IgD-negative memory B cell (primary cell): Measurements from ENCODE around the gene ATP7A. TPM values are rescaled to one million over a fixed set of nuclear protein-coding genes. Genes with fewer than 3 reads are reported as not detected.
"Not testable (repeated sequence)": the region's sequence is repeated elsewhere in the genome, so short reads cannot be mapped to it uniquely, and the experiment has no call there.

Experiments used
- H3K27ac Mint-ChIP-seq, 3 donors: one replicate each; pipeline ENCODE4 v1.8.0; 2020 to 2022; ENCODE audit warnings: mild to moderate bottlenecking in 3 of 3, mixed read lengths in 3 of 3, moderate library complexity in 1 of 3
- H3K27me3 Mint-ChIP-seq: one replicate; pipeline ENCODE4 v1.8.0; 2021; ENCODE audit warnings: mixed read lengths
- H3K36me3 Mint-ChIP-seq: one replicate; pipeline ENCODE4 v1.8.0; 2020; ENCODE audit warnings: mild to moderate bottlenecking, mixed read lengths
- H3K4me1 Mint-ChIP-seq, 3 donors: one replicate each; pipeline ENCODE4 v1.8.0; 2020 to 2022; ENCODE audit warnings: mixed read lengths in 3 of 3, mild to moderate bottlenecking in 1 of 3
- H3K4me3 Mint-ChIP-seq, 4 donors: one replicate each; pipeline ENCODE4 v1.8.0; 2020 to 2022; ENCODE audit warnings: mild to moderate bottlenecking in 4 of 4, mixed read lengths in 4 of 4, moderate library complexity in 3 of 4
- H3K9me3 Mint-ChIP-seq, 3 donors: one replicate each; pipeline ENCODE4 v1.8.0; 2020 to 2021; ENCODE audit warnings: mixed read lengths in 3 of 3, mild to moderate bottlenecking in 1 of 3
- polyA plus RNA-seq: library from polyadenylated mRNA; unstranded; fragments of 300-500 nt; fragmentation: Illumina TruSeq; gene quantifications from one replicate; pipeline ENCODE4 v1.2.3, GENCODE V29; 2021

The ATP7A gene
- polyA plus RNA-seq, 1 donor from 2014 or later: 4.1 TPM

DNA sequence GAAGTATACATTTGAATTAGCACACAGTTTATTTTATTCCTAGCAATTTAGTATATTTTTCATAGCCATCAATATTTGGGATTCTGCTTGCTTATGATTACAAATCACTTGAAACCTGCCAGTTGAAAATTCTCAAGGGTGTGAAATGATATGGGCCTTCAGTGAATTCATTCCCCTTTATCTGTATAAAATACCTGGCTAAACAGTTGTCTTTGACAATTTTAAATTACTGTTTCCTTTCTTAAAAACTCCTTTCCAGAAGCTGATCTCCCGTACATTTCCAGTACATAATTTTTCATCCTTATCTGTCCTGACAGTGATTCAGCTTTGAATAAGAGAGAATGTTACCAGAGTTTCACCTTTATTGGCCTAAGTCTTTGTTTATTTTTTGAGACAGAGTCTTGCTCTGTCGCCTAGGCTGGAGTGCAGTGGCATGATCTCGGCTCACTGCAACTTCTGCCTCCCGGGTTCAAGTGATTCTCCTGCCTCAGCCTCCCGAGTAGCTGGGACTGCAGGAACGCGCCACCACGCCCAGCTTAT, 13.9 kb downstream of the ATP7A start:
- Mint-ChIP-seq H3K27me3 (no peaks in the 10 kb centered on the region), H3K4me1 (peaks cover 4 to 7% (median 4%) of the 10 kb centered on the region in 3 donors), H3K36me3 (peaks cover 1% of the 10 kb centered on the region), H3K4me3 (no peak overlapping the region), H3K27ac (no peak overlapping the region), H3K9me3 (peaks cover 0 to 2% (median 0%) of the 10 kb centered on the region in 3 donors)

GRCh38 chrX:77925764-77926163, 15.3 kb downstream of the ATP7A start:
- Mint-ChIP-seq H3K27ac (no peak overlapping the region), H3K27me3 (no peaks in the 10 kb centered on the region), H3K36me3 (peaks cover 1% of the 10 kb centered on the region), H3K4me1 (peaks cover 3 to 4% (median 4%) of the 10 kb centered on the region in 3 donors), H3K9me3 (no peaks in the 10 kb centered on the region), H3K4me3 (no peak overlapping the region)

DNA sequence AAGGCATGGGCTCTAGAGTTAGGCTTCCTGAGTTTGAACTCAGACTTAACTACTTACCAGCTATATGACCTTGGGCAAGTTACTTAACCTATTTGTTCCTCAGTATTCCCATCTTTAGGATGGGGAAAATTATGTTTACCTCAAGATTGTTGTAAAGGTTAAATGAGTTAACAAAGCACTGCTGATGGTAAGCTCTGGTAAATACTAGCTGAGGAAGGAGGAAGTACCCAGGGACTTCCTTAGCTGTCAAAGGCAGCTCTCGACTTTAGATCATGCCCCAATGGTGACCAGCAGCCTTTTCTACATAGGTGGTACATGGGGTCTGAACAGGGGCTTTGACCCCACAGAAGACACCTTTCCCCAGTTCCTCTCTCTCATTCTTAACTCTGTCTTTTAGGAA, 20.1 kb downstream of the ATP7A start:
- H3K27ac Mint-ChIP-seq: no peak overlapping the region
- H3K4me1 Mint-ChIP-seq: peaks cover 0 to 4% (median 0%) of the 10 kb centered on the region in 3 donors
- peaks cover 1% of the 10 kb centered on the region for H3K36me3 Mint-ChIP-seq
- no peaks in the 10 kb centered on the region for H3K9me3 Mint-ChIP-seq
- H3K27me3 Mint-ChIP-seq: no peaks in the 10 kb centered on the region
- no peak overlapping the region for H3K4me3 Mint-ChIP-seq

- Mint-ChIP-seq H3K4me3 (no peak overlapping the region), H3K27ac (no peak overlapping the region), H3K4me1 (no peaks in the 10 kb centered on the region), H3K36me3 (no peaks in the 10 kb centered on the region), H3K27me3 (no peaks in the 10 kb centered on the region), H3K9me3 (no peaks in the 10 kb centered on the region)
Observed at GRCh38 chrX:77935886-77936285, 25.4 kb downstream of the ATP7A start.

GRCh38 chrX:77936299-77936698, 25.8 kb downstream of the ATP7A start:
- Mint-ChIP-seq H3K4me1 (no peaks in the 10 kb centered on the region), H3K27me3 (no peaks in the 10 kb centered on the region), H3K27ac (no peak overlapping the region), H3K4me3 (no peak overlapping the region), H3K9me3 (no peaks in the 10 kb centered on the region), H3K36me3 (no peaks in the 10 kb centered on the region)

DNA sequence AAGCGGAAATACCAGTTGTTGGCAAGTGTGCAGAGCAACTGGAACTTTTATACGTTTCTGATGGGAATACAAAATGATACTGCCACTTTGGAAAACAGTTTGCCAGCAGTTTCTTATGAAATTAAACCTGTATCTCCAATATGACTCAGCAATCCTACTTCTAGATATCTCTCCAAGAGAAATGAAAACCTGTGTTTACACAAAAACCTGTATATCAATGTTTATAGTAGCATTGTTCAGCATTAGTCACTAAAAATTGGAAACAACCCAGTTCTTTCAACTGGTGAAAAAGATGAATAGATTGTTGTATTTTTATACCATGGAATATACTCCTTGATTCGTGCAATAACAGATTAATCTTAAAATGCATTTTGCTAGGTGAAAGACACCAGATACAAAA, 26.8 kb downstream of the ATP7A start:
- H3K27me3 Mint-ChIP-seq: no peaks in the 10 kb centered on the region
- no peaks in the 10 kb centered on the region for H3K36me3 Mint-ChIP-seq
- no peak overlapping the region for H3K4me3 Mint-ChIP-seq
- no peaks in the 10 kb centered on the region for H3K9me3 Mint-ChIP-seq
- peaks cover 0 to 3% (median 1%) of the 10 kb centered on the region in 3 donors for H3K4me1 Mint-ChIP-seq
- H3K27ac Mint-ChIP-seq: no peak overlapping the region

DNA sequence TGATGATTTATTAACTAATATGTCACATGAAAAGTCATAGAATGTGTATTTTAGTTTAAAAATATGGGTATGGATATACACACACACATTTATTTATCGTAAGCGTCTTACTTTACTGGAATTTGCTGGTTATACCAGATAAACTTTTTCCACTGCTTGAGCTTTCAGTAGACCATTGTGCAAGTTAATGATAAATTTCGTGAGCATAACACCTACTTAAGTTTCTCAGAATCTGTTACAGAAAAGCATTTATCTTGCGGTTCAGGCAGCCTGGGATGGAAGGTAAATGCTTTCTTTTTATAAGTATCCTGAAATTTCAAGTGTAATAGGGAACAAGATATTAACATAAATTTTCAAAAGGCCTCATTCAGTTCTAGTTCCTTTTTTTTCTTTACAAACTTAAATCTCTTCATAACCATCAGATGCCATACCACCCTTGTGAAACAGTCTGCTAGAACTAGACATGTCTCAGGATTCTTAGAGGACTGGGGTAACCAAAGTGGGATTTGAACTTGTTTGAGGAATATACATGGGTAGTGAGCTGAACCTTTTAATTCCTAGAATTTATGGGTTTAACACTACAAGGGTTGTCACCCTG, 27.7 kb downstream of the ATP7A start:
- no peaks in the 10 kb centered on the region for H3K36me3 Mint-ChIP-seq
- no peak overlapping the region for H3K27ac Mint-ChIP-seq
- no peak overlapping the region for H3K4me3 Mint-ChIP-seq
- H3K9me3 Mint-ChIP-seq: no peaks in the 10 kb centered on the region
- peaks cover 3 to 5% (median 4%) of the 10 kb centered on the region in 3 donors for H3K4me1 Mint-ChIP-seq
- H3K27me3 Mint-ChIP-seq: no peaks in the 10 kb centered on the region

DNA sequence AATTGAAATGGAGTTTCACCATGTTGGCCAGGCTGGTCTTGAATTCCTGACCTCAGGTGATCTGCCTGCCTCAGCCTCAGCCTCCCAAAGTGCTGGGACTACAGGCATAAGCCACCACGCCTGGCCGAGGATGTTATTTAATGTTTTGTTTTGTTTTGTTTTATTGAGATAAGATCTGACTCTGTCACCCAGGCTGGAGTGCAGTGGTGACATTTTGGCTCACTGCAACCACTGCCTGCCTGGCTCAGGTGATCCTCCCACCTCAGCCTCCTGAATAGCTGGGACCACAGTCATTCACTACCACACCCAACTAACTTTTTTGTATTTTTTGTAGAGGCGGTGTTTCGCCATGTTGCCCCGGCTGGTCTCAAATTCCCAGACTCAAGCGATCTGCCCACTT, 34.5 kb downstream of the ATP7A start:
- not testable (repeated sequence) for H3K4me3 Mint-ChIP-seq

GRCh38 chrX:77945910-77946545, 35.5 kb downstream of the ATP7A start:
- H3K4me3 Mint-ChIP-seq: no peak overlapping the region
- H3K36me3 Mint-ChIP-seq: peaks cover 2% of the 10 kb centered on the region
- H3K9me3 Mint-ChIP-seq: no peaks in the 10 kb centered on the region
- H3K27me3 Mint-ChIP-seq: no peaks in the 10 kb centered on the region
- peaks cover 5 to 7% (median 6%) of the 10 kb centered on the region in 3 donors for H3K4me1 Mint-ChIP-seq
- H3K27ac Mint-ChIP-seq: no peak overlapping the region

More for the DNA sequence above, 34.5 kb downstream of the ATP7A start:
- not testable (repeated sequence) for H3K9me3 Mint-ChIP-seq, H3K27me3 Mint-ChIP-seq, H3K27ac Mint-ChIP-seq, H3K36me3 Mint-ChIP-seq, H3K4me1 Mint-ChIP-seq

GRCh38 chrX:77946571-77946970, 36.1 kb downstream of the ATP7A start:
- Mint-ChIP-seq H3K36me3 (peaks cover 2% of the 10 kb centered on the region), H3K27me3 (no peaks in the 10 kb centered on the region), H3K4me1 (peaks cover 6 to 7% (median 7%) of the 10 kb centered on the region in 3 donors), H3K27ac (no peak overlapping the region), H3K9me3 (no peaks in the 10 kb centered on the region), H3K4me3 (no peak overlapping the region)

DNA sequence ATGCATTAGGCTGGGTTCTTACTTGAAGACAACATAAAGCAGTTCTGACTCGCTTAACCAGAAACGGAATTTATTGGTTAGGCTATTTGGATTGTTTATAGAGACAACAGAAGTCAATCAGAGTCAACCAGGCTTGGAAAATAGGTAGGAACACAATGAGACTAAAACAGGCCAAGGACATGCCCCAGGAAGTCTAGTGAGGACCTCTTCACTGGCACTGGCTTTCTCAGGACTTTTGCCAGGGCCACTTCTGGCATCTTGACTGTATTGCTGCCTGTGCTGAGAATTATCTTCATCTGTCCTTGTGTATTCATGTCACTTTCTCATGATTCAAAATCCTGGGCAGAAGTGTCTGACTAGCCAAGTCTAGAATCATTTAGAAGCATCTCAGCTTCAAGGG, 39.3 kb downstream of the ATP7A start:
- Mint-ChIP-seq H3K36me3 (peaks cover 2% of the 10 kb centered on the region), H3K27me3 (no peaks in the 10 kb centered on the region), H3K4me1 (peaks cover 0 to 5% (median 4%) of the 10 kb centered on the region in 3 donors), H3K4me3 (no peak overlapping the region), H3K9me3 (no peaks in the 10 kb centered on the region), H3K27ac (no peak overlapping the region)

DNA sequence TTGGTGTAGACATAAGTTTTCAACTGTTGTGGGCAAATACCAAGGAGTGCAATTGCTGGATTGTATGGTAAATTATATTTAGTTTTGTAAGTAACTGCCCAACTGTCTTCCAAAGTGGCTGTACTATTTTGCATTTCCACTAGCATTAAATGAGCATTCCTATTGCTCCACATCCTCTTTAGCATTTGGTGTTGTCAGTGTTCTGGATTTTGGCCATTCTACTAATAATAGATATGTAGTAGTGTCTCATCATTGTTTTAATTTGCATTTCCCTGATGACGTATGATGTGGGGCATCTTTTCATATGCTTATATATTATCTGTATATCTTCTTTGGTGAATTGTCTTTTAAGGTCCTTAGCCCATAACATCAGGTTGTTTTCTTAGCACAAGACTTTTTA, 41.7 kb downstream of the ATP7A start:
- Mint-ChIP-seq H3K9me3 (peaks cover 0 to 2% (median 0%) of the 10 kb centered on the region in 3 donors), H3K27me3 (no peaks in the 10 kb centered on the region), H3K27ac (no peak overlapping the region), H3K4me1 (peaks cover 2 to 5% (median 5%) of the 10 kb centered on the region in 3 donors), H3K36me3 (no peaks in the 10 kb centered on the region), H3K4me3 (no peak overlapping the region)

DNA sequence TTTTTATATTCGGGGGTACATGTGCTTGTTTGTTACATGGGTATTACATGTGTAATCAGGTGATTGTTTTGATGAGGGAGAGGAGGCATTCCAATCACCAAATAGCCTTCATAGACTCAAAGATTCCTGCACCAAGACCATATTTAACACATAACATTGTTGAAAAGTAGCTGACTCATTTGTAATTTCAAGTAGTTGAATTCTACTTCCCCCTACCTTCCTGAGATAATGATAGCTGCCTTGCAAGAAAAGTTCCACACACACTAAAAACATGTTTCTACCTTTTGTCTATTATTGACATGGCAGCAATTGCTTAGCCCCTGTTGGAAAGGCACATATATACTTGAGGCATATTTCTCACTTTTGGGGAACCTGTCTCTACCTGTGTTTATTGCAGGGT, 42.8 kb downstream of the ATP7A start:
- Mint-ChIP-seq H3K4me1 (peaks cover 3 to 5% (median 5%) of the 10 kb centered on the region in 3 donors), H3K9me3 (peaks cover 0 to 2% (median 0%) of the 10 kb centered on the region in 3 donors), H3K27ac (no peak overlapping the region), H3K36me3 (no peaks in the 10 kb centered on the region), H3K4me3 (no peak overlapping the region), H3K27me3 (no peaks in the 10 kb centered on the region)

GRCh38 chrX:77953708-77954107, 43.2 kb downstream of the ATP7A start:
- no peak overlapping the region for H3K27ac Mint-ChIP-seq
- H3K27me3 Mint-ChIP-seq: no peaks in the 10 kb centered on the region
- peaks cover 0 to 2% (median 0%) of the 10 kb centered on the region in 3 donors for H3K9me3 Mint-ChIP-seq
- no peaks in the 10 kb centered on the region for H3K36me3 Mint-ChIP-seq
- no peak overlapping the region for H3K4me3 Mint-ChIP-seq
- H3K4me1 Mint-ChIP-seq: peaks cover 3 to 5% (median 5%) of the 10 kb centered on the region in 3 donors

- Mint-ChIP-seq H3K4me3 (no peak overlapping the region), H3K36me3 (peaks cover 3% of the 10 kb centered on the region), H3K27ac (peak overlapping the region in 1 of 3 donors; percentile 58), H3K27me3 (no peaks in the 10 kb centered on the region), H3K9me3 (peaks cover 0 to 2% (median 2%) of the 10 kb centered on the region in 3 donors), H3K4me1 (peaks cover 5 to 8% (median 7%) of the 10 kb centered on the region in 3 donors)
Observed at GRCh38 chrX:77960567-77960966, 50.1 kb downstream of the ATP7A start.

- Mint-ChIP-seq H3K4me1 (peaks cover 4 to 8% (median 7%) of the 10 kb centered on the region in 3 donors), H3K27ac (peak overlapping the region in 1 of 3 donors; percentile 58), H3K9me3 (peaks cover 0 to 2% (median 0%) of the 10 kb centered on the region in 3 donors), H3K4me3 (no peak overlapping the region), H3K36me3 (peaks cover 3% of the 10 kb centered on the region), H3K27me3 (no peaks in the 10 kb centered on the region)
Observed at GRCh38 chrX:77961063-77961462, 50.6 kb downstream of the ATP7A start.
